NCI-H774 (cell line): ENCODE data around the gene GTPBP3.

Experiments used
- DNase-seq: peaks from one replicate; lab custom pipeline; 2025; lab: John Stamatoyannopoulos, UW

The GTPBP3 gene

DNA sequence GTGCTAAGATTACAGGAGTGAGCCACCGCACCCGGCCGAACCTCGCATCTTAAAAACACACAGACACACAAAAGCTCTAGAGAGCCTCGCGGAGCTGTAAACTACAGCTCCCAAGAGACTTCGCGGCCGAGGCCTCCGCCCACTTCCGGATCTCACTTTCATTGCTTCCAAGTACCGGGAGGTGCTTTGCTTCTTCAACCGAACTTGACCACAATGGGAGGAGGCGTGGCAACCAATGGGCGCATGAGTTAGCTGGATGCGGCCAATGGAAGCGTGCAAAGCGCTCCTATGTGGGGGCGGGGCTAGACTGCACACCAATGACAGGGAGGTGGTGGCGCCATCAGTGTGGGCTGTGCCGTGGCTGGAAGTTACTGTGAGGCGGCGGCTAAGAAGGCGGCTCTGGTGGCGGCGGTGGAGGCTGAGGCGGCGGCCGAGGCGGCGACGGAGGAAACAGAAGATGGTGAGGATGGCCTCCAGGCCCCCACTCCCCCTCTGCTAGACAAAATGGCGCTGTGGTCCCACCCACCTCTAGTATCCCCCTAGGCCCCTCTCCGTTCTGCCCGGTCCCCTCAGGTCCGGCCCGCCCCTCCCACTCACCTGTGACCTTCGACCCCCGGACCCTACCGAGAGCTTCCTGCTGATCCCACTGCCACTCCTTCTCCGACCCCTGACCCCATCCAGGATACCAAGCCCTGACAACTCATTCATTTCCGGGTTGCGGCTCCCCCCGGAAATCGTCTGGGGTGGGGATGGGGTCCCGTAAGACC, 28.0 kb upstream of the GTPBP3 start, which contains the start of gene DDA1:
DDA1 (plus strand) TSS at position 366 of the 767 bp plus-strand sequence; CDS start at position 458, 92 bp downstream.
- DNase-seq, result peak; percentile 99

DNA sequence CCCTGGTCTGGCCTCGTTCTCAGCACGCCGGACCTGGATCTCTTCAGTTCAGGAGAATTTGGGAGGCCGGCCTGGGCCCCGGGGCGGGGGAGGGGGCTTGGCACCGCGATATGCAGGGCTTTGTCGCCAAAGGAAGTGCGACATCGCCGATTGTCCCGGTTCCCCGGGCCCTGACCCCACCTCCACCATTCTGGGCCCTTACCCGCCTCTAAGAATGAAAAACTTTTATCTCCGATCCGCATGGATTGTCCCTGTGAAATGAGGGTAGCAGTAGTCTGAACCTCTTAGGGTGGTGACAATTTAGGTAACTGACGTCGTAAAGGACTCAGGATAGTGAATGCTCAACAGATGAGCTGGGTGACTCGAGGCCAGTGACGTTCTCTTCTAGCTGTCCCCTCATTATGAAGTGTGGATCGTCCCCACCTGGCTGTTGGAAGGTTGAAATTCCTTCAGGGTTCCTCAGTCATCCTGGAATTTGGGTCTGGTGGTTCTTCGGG, 27.3 kb upstream of the GTPBP3 start:
- DNase-seq, result no peak

DNA sequence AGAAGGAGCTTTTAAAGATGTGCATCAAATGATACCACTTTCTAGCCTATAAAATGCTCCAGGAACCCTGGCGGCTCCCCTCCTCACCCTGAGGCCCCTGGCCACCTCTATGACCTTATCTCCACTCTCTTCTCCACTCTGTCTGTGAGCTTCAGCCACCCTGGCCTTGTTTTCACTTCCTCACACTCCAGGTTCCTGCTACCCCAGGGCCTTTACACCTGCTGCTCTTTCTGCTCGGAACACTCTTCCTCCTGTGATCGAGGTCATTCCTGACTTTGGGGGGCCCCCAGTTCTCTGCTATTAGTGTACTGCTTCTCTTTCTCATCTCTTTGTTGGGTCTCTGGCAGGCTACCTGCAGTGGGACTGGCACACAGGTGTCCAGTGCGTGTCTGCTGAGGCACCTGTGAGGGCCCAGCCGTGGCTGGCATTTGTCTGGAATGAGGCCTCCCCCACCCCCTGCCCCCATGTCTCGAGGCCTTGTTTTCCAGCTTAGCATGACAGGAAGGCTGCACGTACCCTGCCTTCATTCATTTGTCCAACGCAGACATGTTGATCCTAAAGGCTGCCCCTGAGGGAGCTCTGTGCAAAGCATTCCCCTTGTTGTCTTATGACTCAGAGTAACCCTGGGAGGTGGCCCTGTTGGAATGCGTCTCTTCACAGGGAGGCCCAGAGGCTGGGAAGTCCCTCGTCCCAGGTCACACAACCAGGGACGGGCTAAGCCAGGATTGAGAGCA, 25.7 kb upstream of the GTPBP3 start:
- DNase-seq, result no peak

DNA sequence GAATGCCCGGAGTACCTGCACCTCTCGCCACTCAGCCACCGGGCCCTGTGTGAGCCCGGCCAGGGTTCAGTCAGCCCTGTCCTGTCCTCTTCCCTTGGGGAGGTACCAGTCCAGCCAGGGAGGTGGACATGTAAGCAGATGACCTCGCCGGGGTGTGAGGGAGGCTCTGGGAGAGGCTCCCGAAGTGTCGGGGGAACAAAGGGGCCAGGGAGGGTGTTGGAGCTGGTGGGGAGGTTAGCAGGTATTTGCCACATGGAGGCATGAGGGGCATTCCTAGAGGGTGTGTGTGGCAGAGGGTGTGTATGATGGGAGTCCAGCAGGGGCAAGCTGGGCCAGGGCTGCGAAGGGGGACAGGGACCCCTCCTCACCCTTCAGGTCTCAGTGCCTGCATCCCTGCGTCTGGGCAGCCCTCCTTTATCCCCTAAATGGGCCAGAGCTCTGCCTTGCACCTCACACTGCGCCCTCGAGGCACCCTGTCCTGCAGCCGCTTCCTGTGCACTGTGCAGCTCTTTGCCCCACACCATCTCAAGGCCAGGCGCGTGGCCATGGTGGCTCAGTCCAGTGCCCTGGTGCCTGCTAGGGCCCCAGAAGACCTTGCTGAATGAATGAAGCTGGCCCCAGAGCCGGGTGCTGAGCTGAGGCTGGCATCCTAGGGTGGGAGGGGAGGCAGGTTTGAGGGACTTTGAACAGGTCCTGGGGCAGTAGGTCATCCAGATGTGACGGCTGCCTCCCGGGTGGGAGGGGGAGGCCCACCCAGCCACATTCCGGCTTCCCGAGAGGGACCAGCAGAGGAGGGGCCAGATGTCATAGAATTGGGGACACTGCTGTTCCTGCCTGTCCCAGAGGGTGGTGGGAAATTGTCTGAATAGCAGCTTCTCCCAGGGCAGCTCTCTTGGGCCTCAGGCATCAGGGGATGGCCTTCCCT, 24.9 kb upstream of the GTPBP3 start:
- DNase-seq, result no peak

DNA sequence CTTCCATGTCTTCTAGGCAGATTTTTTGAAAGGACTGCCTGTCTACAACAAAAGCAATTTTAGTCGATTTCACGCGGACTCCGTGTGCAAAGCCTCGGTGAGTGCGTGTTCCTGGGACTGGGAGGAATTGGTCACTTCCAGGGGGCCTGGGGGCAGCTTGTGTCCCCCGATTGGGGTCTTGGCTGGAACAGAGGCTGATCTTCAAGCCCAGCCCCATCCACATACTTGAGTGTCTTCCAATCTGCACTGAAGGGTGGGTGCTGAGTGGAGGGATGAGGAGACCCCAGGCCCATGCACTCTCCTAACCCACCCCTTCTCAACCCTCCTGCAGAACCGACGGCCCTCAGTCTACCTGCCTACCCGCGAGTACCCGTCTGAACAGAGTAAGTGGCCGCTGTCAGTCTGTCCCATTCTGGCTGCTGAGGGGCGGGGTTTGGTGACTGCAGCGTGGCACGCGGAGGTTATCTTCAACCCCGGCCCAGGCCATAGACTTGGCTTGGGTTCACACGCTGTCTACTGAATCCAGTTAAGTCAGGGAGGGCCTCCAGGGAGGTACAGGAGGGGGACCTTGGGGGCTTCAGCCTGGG, 23.3 kb upstream of the GTPBP3 start:
- no peak for DNase-seq

DNA sequence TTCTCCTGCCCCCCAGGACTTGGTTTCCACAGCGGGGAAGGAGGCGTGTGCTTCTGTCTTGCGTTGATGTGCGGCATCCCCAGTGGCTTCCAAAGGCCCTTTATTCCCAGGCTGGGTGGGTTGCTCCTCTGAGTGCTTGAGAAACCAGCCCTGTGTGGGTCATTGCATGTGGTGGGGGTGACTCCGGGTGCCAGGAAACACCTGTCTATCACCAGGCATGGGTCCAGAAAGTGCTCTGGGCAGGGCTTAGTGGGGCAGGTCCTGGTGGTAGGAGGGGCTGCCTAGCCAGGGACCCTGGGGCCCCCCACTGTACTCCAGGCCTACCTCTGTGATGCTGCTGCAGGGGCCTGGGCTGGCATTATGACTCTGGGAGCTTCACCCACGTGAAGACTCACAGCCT, 18.4 kb upstream of the GTPBP3 start:
- no peak for DNase-seq

DNA sequence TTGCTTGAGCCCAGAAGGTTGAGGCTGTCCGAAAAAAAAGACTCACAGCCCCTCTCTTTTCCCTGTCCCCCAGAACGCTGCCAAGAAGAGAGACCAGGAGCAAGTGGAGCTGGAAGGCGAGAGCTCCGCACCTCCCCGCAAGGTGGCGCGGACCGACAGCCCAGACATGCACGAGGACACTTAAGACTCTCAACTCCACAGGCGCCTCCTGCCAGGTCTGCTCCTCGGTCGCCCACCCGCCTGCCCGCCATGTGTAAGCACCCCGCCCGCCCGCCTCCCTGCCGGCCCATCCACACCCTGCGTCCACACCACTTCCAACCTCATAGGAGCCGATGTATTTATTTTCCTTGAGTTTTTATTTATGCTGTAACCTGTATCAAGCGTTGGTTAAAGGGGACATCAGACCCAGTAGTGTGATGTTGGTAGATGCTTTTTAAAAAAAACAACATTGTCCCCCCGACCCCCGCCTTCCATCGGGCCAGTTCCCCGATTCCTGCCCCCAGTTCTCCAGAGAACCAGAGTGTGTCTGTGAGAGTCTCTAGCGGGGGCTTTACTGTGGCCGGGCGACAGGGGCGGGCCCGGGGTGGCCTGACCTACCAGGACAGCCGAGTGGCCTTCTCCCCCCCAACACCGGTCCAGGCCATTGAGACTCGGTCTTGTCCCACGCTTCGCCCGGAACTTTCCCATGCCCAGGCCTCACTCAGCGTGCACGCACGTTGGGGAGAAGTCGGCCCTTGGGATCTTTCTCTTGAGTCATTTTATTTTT, 17.7 kb upstream of the GTPBP3 start:
- no peak for DNase-seq

DNA sequence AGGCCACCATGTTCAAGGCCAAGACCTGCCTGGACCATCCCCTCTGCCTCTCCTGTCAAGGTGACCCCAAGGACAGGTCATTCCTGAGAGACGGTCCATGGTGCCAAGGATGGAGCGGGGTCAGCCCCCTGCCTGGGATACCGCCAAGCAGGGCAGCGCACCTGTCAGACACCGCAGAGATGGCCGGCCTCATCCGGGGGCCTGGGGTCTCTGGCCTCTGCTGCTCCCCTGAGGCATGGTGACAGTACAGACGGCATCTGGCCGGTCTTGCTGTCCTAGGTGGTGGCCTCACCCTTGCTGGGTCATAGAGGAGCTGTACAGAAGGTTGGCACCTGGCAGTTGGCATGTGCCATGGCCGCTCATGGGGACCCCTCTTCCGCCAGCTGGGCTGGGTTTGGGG, 16.9 kb upstream of the GTPBP3 start:
- no peak for DNase-seq

DNA sequence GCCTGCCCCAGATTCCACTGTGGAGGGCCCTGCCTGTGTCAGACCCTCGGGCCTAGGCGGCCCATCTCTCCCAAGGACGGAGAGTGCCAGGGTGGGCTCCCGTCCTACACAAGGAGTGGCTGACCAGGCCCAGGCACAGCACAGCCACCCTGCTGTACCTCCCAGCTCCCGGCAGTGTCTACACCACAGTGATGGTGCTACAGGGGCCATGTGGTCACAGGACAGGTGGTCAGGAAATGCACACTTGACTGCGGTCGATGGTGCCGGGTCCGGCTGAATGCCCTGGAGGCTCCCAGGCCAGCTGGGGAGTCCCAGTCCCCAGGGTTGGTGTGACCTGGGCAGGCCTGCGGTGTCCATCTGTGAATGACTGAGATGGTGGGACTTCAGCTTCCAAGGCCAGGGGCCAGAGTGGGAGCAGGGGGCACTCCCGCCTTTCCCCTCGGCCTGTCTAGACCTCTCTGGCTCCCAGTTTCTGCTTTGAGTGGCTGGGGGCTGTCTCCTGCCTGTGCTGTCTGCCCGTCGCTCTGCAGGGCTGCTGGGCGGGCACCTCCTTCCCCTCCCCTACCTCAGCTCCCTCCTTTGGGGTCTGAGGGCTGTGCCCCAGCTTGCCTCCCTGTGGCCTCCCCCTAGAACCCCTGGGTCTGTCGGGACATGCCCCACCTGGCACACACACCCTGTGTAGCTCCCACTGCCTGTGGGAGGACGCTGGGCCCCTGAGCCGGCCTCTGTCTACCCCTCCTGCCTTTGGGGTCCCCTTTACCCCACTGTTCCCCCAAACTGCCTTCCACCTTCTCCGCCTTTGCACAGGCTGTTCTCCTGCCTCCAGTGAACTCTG, 15.5 kb upstream of the GTPBP3 start:
- no peak for DNase-seq

DNA sequence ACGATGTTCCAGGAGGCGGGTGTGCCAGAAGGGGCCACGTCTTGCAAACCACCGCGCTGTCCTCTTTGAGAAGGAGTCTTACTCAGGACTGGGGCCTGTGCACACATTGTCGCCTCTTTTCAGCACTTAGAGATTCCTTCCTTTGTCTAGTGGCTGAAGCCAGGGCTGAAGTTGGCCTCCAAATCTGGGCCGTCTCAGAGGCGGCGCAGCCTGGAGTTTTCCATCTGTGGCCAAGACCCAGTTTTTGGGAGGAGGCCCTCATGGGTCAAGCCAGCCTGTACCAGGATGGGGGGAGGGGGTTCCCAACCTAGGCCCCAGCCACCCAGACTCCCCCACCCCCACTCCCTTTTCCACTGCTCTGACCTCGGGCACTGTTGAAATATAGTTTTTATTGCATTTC, 14.5 kb upstream of the GTPBP3 start:
- DNase-seq, result no peak

DNA sequence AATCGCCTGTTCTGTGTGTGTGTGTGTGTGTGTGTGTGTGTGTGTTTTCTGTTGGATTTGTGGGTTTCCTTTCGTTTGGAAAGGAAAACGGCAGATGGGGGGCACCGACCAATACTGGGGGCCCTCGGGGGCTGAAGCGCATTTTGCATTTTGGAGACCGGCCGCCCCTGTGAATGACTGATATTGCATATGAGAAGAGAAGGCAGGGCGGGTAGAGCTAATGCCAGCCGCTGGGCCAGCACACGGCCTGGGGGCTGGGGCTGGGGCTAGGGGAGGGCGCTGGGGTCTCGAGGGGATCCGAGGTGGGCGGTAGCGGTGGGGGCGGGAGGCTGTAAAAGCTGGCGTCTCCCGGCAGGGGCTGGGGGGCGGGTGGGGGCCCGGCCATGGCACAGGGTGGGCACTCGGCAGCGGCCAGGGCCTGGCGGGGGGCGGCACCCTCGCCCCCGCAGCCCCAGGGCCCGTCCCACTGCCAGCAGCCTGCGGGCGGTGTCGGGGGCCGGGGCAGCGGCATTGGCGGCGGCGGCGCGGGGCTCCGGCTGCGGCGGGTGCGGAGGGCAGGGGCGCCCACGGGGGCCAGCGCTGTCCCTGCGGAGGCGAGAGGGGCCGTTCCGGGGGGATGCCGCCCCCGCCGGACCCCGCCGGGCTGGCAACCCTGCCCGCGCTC, 13.9 kb upstream of the GTPBP3 start:
- DNase-seq, result no peak

DNA sequence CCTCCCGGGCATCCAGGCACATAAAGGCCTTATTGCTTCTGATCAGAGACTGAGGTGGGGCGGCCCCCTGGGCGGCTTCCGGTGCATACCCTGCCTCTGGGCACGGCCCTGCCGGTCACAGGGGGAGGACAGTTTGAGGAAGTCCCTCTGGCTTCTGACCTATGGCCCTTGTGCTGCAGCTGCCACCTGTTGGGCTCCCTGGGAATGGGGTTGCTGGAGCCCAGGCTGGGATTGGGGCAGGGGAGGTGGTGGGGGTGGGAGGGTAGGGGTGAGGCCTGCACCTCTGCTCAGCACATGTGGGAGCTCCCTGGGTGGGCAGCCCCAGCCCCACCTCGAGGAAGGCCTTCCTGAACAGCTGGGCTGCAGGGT, 13.4 kb upstream of the GTPBP3 start:
- no peak for DNase-seq

DNA sequence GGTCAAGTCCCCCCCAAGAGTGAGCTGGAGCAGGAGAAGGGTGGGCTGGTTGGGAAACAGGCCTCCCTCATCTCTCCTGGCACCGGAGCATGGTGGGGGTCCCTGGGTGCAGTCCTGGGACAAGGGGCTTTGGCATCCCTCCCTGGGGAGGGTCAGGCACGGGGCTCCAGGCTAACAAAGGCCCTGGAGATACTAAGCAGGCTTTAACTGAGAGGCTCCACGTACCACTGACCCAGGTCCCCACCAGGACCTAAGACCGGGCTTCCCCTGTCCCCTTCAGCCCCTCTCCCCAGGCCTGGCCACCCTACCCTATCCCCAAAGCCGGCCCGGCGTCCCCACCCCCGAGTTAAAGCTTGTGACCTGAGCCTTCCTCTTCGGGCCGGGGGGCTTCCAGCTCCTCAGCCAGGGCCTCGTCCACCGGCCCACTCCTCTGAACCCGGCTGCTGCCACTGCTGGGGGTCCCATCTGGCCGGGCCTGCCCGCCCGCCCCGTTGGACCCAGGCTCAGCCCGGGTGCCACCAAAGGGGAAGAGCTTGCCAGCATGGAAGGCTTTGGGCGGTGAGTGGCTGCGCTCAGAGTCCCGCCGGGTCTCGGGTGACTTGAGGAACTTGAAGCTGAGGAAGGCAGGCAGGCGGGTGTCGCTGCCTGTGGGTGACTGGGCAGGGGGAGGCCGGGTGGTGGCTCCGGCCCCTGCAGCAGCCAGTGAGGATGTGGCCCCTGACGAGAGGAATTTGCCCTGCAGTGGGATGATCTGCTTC, 12.8 kb upstream of the GTPBP3 start:
- no peak for DNase-seq

DNA sequence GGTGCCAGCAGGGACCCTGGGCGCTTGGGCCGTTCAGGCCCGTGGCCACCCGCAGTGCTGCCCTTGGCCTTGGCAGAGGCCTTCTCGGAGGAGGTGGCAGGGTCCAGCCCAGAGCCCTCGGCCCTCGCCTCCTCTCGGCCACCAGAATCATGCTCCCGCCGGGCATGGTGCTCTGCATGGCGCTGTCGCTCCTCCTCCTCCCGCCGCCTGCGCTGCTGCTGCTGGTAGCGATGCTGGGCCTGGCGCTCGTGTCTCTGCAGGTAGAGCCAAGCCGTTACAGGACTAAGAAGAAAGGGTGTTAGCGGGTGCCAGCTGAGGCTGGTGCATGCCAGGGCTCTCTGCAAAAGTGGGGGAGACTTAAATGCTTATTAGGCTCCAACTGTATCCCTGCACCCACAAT, 12.2 kb upstream of the GTPBP3 start:
- no peak for DNase-seq

DNA sequence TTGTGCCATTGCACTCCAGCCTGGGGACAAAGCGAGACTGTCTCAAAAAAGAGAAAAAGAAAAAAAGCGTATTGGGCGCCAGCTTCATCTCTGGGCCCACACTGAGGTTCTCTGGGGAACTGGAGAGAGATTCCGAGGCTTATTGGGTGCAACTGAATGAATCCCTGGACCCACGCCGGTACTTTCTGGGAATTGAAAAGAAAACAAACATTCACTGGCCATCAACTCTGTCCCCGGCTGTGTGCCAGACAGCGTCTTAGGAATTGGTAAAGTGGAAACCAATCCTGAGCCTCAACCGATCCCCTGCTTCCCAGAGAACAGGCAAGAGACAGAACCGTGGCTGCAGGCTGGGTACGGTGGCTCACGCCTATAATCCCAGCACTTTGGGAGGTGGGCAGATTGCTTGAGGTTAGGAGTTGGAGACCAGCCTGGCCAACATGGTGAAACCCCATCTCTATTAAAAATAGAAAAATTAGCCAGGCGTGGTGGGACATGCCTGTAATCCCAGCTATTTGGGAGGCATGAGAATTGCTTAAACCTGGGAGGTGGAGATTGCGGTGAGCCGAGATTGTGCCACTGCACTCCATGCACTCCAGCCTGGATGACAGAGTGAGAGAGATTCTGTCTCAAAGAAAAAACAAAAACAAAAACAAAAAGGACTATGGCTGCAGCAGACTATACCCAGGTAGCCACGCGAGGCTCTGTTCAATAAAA, 11.3 kb upstream of the GTPBP3 start:
- DNase-seq, result no peak

DNA sequence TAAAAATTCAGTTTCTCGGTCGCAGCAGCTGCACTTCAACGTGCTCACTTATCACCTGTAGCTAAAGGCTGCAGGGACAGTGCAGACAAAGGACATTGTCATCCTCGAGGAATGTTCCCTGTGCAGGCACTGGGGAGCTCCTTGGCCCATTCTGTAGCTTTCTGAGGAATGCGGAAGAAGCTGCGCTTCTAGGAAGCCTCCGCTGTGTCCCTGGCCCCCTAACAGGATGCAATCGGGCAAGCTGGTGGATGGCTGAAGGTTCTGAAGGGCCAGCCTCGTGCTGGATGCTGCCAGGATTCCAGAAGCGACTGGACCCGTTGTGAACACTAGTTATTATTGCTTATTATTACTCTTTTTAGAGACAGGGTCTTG, 10.8 kb upstream of the GTPBP3 start:
- no peak for DNase-seq

DNA sequence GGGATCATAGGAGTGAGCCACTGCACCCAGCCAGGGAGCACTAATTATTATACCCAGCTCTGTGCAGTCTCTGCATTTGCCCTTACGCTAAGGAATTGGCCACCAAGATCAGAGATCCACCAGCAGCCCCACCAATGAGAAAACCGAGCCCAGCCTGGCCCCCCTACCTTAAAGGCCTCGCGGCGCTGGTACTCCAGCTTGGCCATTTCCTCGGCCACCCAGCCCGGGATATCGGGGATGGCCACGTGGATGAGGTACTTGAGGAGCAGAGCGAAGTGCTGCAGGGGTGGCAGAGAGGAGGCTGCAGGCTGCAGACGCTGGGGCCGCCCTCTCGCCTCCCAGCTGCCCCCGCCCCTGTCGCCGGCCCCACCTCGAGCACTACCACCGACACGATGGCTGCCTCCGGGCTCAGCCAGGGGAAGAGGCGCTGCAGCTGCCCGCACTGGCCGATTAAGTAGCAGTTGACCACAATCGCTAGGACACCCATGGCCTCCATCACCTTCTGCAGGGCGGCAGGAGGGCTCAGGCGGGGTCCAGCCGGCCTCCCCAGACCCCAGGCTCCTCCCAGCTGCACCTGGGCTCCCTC, 10.2 kb upstream of the GTPBP3 start:
- no peak for DNase-seq
